Adrenal gland (tissue), 12 donors: ENCODE measurements around the gene USP31. TPM values are rescaled to one million over a fixed set of nuclear protein-coding genes. Genes with fewer than 3 reads are reported as not detected.

ENCODE experiments used
- DNase-seq, 7 donors: peaks; one replicate each; pipeline ENCODE4 v3.0.0-alpha.2; 2019 to 2020
- H3K27ac ChIP-seq, 5 donors: fragments of 200-600 bp; sonication (generic) in 4 of 5; 1 replicate in 3 of 5; 2 replicates in 2 of 5; pipeline versions ENCODE4 v1.5.1 to v1.8.0; 2016 to 2020; ENCODE audit warnings: mild to moderate bottlenecking in 1 of 5
- H3K27me3 ChIP-seq: fragments of 200-600 bp; 2 replicates; pipeline ENCODE4 v1.8.0; 2021
- H3K36me3 ChIP-seq, 2 donors: fragments of 200-600 bp; replicated peaks in 1 of 2; 1 replicate in 1 of 2; 2 replicates in 1 of 2; pipeline versions ENCODE4 v1.5.1 to v1.8.0; 2018 to 2022
- H3K4me1 ChIP-seq, 2 donors: fragments of 200-600 bp; replicated peaks in 1 of 2; 1 replicate in 1 of 2; 2 replicates in 1 of 2; pipeline versions ENCODE4 v1.5.1 to v1.8.0; 2018 to 2021
- H3K4me3 ChIP-seq, 4 donors: fragments of 200-600 bp; sonication (generic) in 3 of 4; one replicate each; pipeline ENCODE4 v1.5.1; 2016 to 2018
- H3K9me3 ChIP-seq, 3 donors: fragments of 200-600 bp; sonication (generic) in 1 of 3; replicated peaks in 1 of 3; 1 replicate in 2 of 3; 2 replicates in 1 of 3; pipeline versions ENCODE4 v1.5.1 to v1.8.0; 2016 to 2021
- CTCF ChIP-seq, 6 experiments: fragments of 450-650 bp in 4 of 6; fragments of 200-600 bp in 2 of 6; sonication (generic) in 1 of 6; IDR thresholded peaks; 1 replicate in 5 of 6; 2 replicates in 1 of 6; pipeline versions ENCODE4 v1.5.1 to v1.8.0; 2016 to 2021; ENCODE audit warnings: antibody characterized with exemption in 6 of 6, mild to moderate bottlenecking in 2 of 6, moderate library complexity in 1 of 6
- POLR2A ChIP-seq, 2 donors: fragments of 450-650 bp; IDR thresholded peaks; one replicate each; pipeline ENCODE4 v1.6.1; 2017; ENCODE audit warnings: antibody characterized with exemption in 2 of 2, mild to moderate bottlenecking in 2 of 2, moderate library complexity in 1 of 2
- WGBS, 4 donors: extraction: QIAGEN DNeasy Blood & Tissue Kit in 2 of 4; methylation state at CpG; one replicate each; pipeline versions ENCODE4 v1.1.5 to v1.1.7; 2013 to 2017; 5-methylcytosine and 5-hydroxymethylcytosine counted together
- intact Hi-C, 2 donors: fragments of 100-400 bp; cut with DNase I; formaldehyde crosslinking; loops; one replicate each; pipeline versions ENCODE4 v1.14.1 to v1.15.0; 2022 to 2023
- polyA plus RNA-seq, 3 donors: library from polyadenylated mRNA; stranded (reverse); fragments of 200-250 nt in 2 of 3; fragments of 350-450 nt in 1 of 3; fragmentation: Illumina TruSeq in 1 of 3; extraction: RNeasy Lipid Tissue Mini Kit (QIAGEN cat#74804) in 1 of 3; gene quantifications; one replicate each; pipeline ENCODE4 v1.2.3, GENCODE V29; 2013 to 2014
- total RNA-seq, 9 donors: library from RNA; depleted of rRNA in 4 of 9; stranded (reverse); fragments of >200 nt in 4 of 9; fragments of 120-200 nt in 1 of 9; fragmentation: NEBNext Ultra II Directional in 1 of 9; extraction: Animal tissue kit (Norgen Biotek cat#: 25700) in 1 of 9; gene quantifications; one replicate each; pipeline versions ENCODE4 v1.1.0 to v1.2.4, GENCODE V29; 2013 to 2023
- donor health status: healthy with polysubstance abuse.
- donor health status: Bipolar disorder and iron deficiency.
- donor health status: DM: yes; HTN: yes; CAD: no.
- donor health status: DM: no; HTN: no; CAD: no.
- donor health status: DM: no; HTN: no; CAD: no.
- donor health status: DM: yes; HTN: yes; CAD: no.

Gene USP31
- total and polyA plus RNA-seq, 12 donors = 2.5 to 19.3 (median 7.7) TPM

- 87 to 97% (median 91%) methylated on average over 8 of the region's 8 CpGs for WGBS, 4 donors
- Histone ChIP-seq H3K27ac (no peak overlapping the region), H3K9me3 (no peaks in the 10 kb centered on the region), H3K4me3 (no peak overlapping the region), H3K36me3 (peaks cover 0 to 4% of the 10 kb centered on the region in 2 donors), H3K27me3 (no peaks in the 10 kb centered on the region), H3K4me1 (peaks cover 0 to 11% of the 10 kb centered on the region in 2 donors)
- DNase-seq = no peak
- no peak for TF ChIP-seq CTCF (IDR thresholded peaks at IDR 0.05)
- no peak for TF ChIP-seq POLR2A (IDR thresholded peaks at IDR 0.05)
- intact Hi-C loops = loop anchor here in 1 of 2 donors (10.0 kb wide), 1 partner anchor 56 kb away; the partner anchor contains the start of gene USP31
Observed at GRCh38 chr16:23089111-23089510, 60.1 kb downstream of the USP31 start.

GRCh38 chr16:23088018-23088417 lies 61.2 kb downstream of the USP31 start:
- Histone ChIP-seq H3K4me3 (no peak overlapping the region), H3K4me1 (peaks cover 0 to 11% of the 10 kb centered on the region in 2 donors), H3K36me3 (no peaks in the 10 kb centered on the region), H3K27me3 (no peaks in the 10 kb centered on the region), H3K27ac (no peak overlapping the region), H3K9me3 (no peaks in the 10 kb centered on the region)
- DNase-seq = no peak
- TF ChIP-seq POLR2A (IDR thresholded peaks at IDR 0.05) (no peak), CTCF (IDR thresholded peaks at IDR 0.05) (no peak)
- WGBS, 4 donors = 93 to 98% (median 95%) methylated on average over 4 of the region's 4 CpGs
- intact Hi-C loops = loop anchor here in 1 of 2 donors (10.0 kb wide), 1 partner anchor 57 kb away; the partner anchor contains the start of gene USP31

GRCh38 chr16:23085949-23086348 lies 63.3 kb downstream of the USP31 start:
- no peak for DNase-seq
- no peak overlapping the region for H3K4me3 ChIP-seq
- no peaks in the 10 kb centered on the region for H3K9me3 ChIP-seq
- H3K4me1 ChIP-seq = peaks cover 0 to 5% of the 10 kb centered on the region in 2 donors
- intact Hi-C loops = loop anchor here in 1 of 2 donors (10.0 kb wide), 1 partner anchor 59 kb away; the partner anchor contains the start of gene USP31
- no peaks in the 10 kb centered on the region for H3K27me3 ChIP-seq
- no peaks in the 10 kb centered on the region for H3K36me3 ChIP-seq
- H3K27ac ChIP-seq = no peak overlapping the region
- WGBS, 4 donors = 87 to 96% (median 93%) methylated on average over 3 of the region's 3 CpGs
- TF ChIP-seq POLR2A (IDR thresholded peaks at IDR 0.05) = no peak
- no peak for TF ChIP-seq CTCF (IDR thresholded peaks at IDR 0.05)

GRCh38 chr16:23082161-23082788 lies 67.0 kb downstream of the USP31 start:
- no peak for DNase-seq
- TF ChIP-seq CTCF (IDR thresholded peaks at IDR 0.05) = no peak
- no peak for TF ChIP-seq POLR2A (IDR thresholded peaks at IDR 0.05)
- Histone ChIP-seq H3K9me3 (no peaks in the 10 kb centered on the region), H3K27ac (no peak overlapping the region), H3K4me3 (no peak overlapping the region), H3K27me3 (no peaks in the 10 kb centered on the region), H3K4me1 (peaks cover 3 to 13% of the 10 kb centered on the region in 2 donors), H3K36me3 (peaks cover 0 to 9% of the 10 kb centered on the region in 2 donors)
- WGBS, 4 donors = 85 to 96% (median 94%) methylated on average over 9 of the region's 9 CpGs
- intact Hi-C loops = loop anchor here in 1 of 2 donors (10.0 kb wide), 1 partner anchor 63 kb away; the partner anchor contains the start of gene USP31
